ENCODE results near the gene FBRSL1. TPM values are rescaled to one million over a fixed set of nuclear protein-coding genes. Genes with fewer than 3 reads are reported as not detected.

The FBRSL1 gene
- total RNA-seq, 1 experiment from 2014 or later, result 45.3 TPM

- Histone ChIP-seq H3K4me1 (ENCODE audit: insufficient read depth, low read length) (peaks cover 21% of the 10 kb centered on the region), H3K4me3 (ENCODE audit: low read length) (no peak overlapping the region), H3K36me3 (ENCODE audit: low read depth, low read length) (peaks cover 14% of the 10 kb centered on the region), H3K9me2 (replicated peaks; ENCODE audit: low read length) (no peaks in the 10 kb centered on the region), H4K20me1 (ENCODE audit: low read length) (peaks cover 16% of the 10 kb centered on the region; the same call in 1 of the 2 replicates), H3F3A (ENCODE audit: low read length, unreplicated experiment) (no peaks in the 10 kb centered on the region), H3K27me3 (ENCODE audit: low read length) (no peaks in the 10 kb centered on the region), H2AFZ (ENCODE audit: low read length) (no peak overlapping the region), H3K9me3 (ENCODE audit: low read length) (no peaks in the 10 kb centered on the region), H3K9ac (ENCODE audit: low read length) (no peak overlapping the region), H3K79me2 (ENCODE audit: low read length) (peaks cover 5% of the 10 kb centered on the region; the same call in 1 of the 2 replicates), H3K4me2 (ENCODE audit: low read length) (no peak overlapping the region), H3K27ac (ENCODE audit: low read length) (no peak overlapping the region)
- no peak for TF ChIP-seq EZH2 (IDR thresholded peaks at IDR 0.05; ENCODE audit: low read length, unreplicated experiment)
- no peak for TF ChIP-seq EZH2phosphoT487 (IDR thresholded peaks at IDR 0.05; ENCODE audit: borderline replicate concordance, low read length)
- TF ChIP-seq CTCF (conservative IDR thresholded peaks at IDR 0.05; ENCODE audit: low read depth, low read length), result no peak
- ChIA-PET CTCF (no interaction called here), POLR2A (ENCODE audit: unreplicated experiment) (no interaction called here)
- ATAC-seq, result no peak
- no peak for DNase-seq
- intact Hi-C loops (cut with micrococcal nuclease), result loop anchor here (10.0 kb wide), 1 partner anchor 73 kb away; no protein-coding TSS in a partner anchor
- BruUV-seq (replicated peaks), result no TSS peak
These were observed 31.9 kb downstream of the FBRSL1 start for GRCh38 chr12:132521712-132522292.

GRCh38 chr12:132522592-132523380 lies 32.8 kb downstream of the FBRSL1 start:
- H4K20me1 ChIP-seq (ENCODE audit: low read length), result peaks cover 16% of the 10 kb centered on the region; the same call in 1 of the 2 replicates
- no peaks in the 10 kb centered on the region for H3F3A ChIP-seq (ENCODE audit: low read length, unreplicated experiment)
- peaks cover 21% of the 10 kb centered on the region for H3K4me1 ChIP-seq (ENCODE audit: insufficient read depth, low read length)
- H3K9me2 ChIP-seq (replicated peaks; ENCODE audit: low read length), result no peaks in the 10 kb centered on the region
- ChIA-PET POLR2A (ENCODE audit: unreplicated experiment) (no interaction called here), CTCF (no interaction called here)
- H3K27me3 ChIP-seq (ENCODE audit: low read length), result no peaks in the 10 kb centered on the region
- no peak for ATAC-seq
- H3K36me3 ChIP-seq (ENCODE audit: low read depth, low read length), result peaks cover 14% of the 10 kb centered on the region
- H3K27ac ChIP-seq (ENCODE audit: low read length), result no peak overlapping the region
- no peak overlapping the region for H3K9ac ChIP-seq (ENCODE audit: low read length)
- H3K4me3 ChIP-seq (ENCODE audit: low read length), result no peak overlapping the region
- H3K79me2 ChIP-seq (ENCODE audit: low read length), result peaks cover 5% of the 10 kb centered on the region; the same call in 1 of the 2 replicates
- no TSS peak for BruUV-seq (replicated peaks)
- no peak overlapping the region for H3K4me2 ChIP-seq (ENCODE audit: low read length)
- intact Hi-C loops (cut with micrococcal nuclease), result loop anchor here (10.0 kb wide), 1 partner anchor 72 kb away; no protein-coding TSS in a partner anchor
- no peak for TF ChIP-seq EZH2phosphoT487 (IDR thresholded peaks at IDR 0.05; ENCODE audit: borderline replicate concordance, low read length)
- no peak for TF ChIP-seq CTCF (conservative IDR thresholded peaks at IDR 0.05; ENCODE audit: low read depth, low read length)
- no peak for TF ChIP-seq EZH2 (IDR thresholded peaks at IDR 0.05; ENCODE audit: low read length, unreplicated experiment)
- no peak for DNase-seq
- H2AFZ ChIP-seq (ENCODE audit: low read length), result no peak overlapping the region
- no peaks in the 10 kb centered on the region for H3K9me3 ChIP-seq (ENCODE audit: low read length)

Data from PC-3 (cell line).